Liver (tissue), 9 donors: ENCODE results near the gene ZC3HAV1. TPM values are rescaled to one million over a fixed set of nuclear protein-coding genes. Genes with fewer than 3 reads are reported as not detected.

ENCODE experiments used
- DNase-seq: peaks from one replicate; pipeline ENCODE4 v3.0.0-alpha.2; 2017; ENCODE audit warnings: low spot score
- H3K27ac ChIP-seq, 2 donors: one replicate each; pipeline ENCODE4 v1.7.0; 2013; ENCODE audit warnings: inconsistent platforms in 2 of 2, low read length in 2 of 2, control low read depth in 1 of 2, low read depth in 1 of 2, mild to moderate bottlenecking in 1 of 2
- H3K27me3 ChIP-seq, 4 donors: one replicate each; pipeline versions ENCODE4 v1.6.1 to v1.7.0; 2013; ENCODE audit warnings: low read length in 3 of 4, inconsistent platforms in 1 of 4, mild to moderate bottlenecking in 1 of 4, moderate library complexity in 1 of 4; ENCODE audit not compliant: control insufficient read depth in 4 of 4, insufficient read depth in 4 of 4
- H3K36me3 ChIP-seq, 4 donors: one replicate each; pipeline versions ENCODE4 v1.6.1 to v1.7.0; 2013; ENCODE audit warnings: low read length in 3 of 4, mild to moderate bottlenecking in 3 of 4, low read depth in 1 of 4, moderate library complexity in 1 of 4; ENCODE audit not compliant: control insufficient read depth in 4 of 4, insufficient read depth in 3 of 4
- H3K4me1 ChIP-seq, 4 donors: one replicate each; pipeline versions ENCODE4 v1.6.1 to v1.7.0; 2013; ENCODE audit warnings: low read length in 3 of 4, mild to moderate bottlenecking in 3 of 4, moderate library complexity in 1 of 4; ENCODE audit not compliant: control insufficient read depth in 4 of 4, insufficient read depth in 4 of 4
- H3K4me3 ChIP-seq, 3 donors: one replicate each; pipeline versions ENCODE4 v1.6.1 to v1.7.0; 2013; ENCODE audit warnings: low read length in 3 of 3, control low read depth in 1 of 3, low read depth in 1 of 3, mild to moderate bottlenecking in 1 of 3
- H3K9ac ChIP-seq, 2 donors: one replicate each; pipeline ENCODE4 v1.7.0; 2013; ENCODE audit warnings: low read length in 2 of 2, mild to moderate bottlenecking in 2 of 2, moderate library complexity in 2 of 2, control low read depth in 1 of 2, low read depth in 1 of 2
- H3K9me3 ChIP-seq, 4 donors: one replicate each; pipeline versions ENCODE4 v1.6.1 to v1.7.0; 2013; ENCODE audit warnings: low read length in 3 of 4; ENCODE audit not compliant: control insufficient read depth in 4 of 4
- EGR1 ChIP-seq, 2 donors: IDR thresholded peaks; 2 replicates each; pipeline ENCODE4 v1.6.1; 2016 to 2018; ENCODE audit warnings: antibody characterized with exemption in 2 of 2, low read depth in 2 of 2
- FOXA1 ChIP-seq: IDR thresholded peaks from 2 replicates; pipeline ENCODE4 v1.6.1; 2016; ENCODE audit warnings: antibody characterized with exemption
- FOXA2 ChIP-seq: IDR thresholded peaks from 2 replicates; pipeline ENCODE4 v1.6.1; 2016; ENCODE audit warnings: antibody characterized with exemption
- HNF4A ChIP-seq, 2 donors: conservative IDR thresholded peaks; 2 replicates each; pipeline ENCODE4 v1.6.1; 2016; ENCODE audit warnings: antibody characterized with exemption in 2 of 2, mild to moderate bottlenecking in 2 of 2
- HNF4G ChIP-seq: IDR thresholded peaks from 2 replicates; pipeline ENCODE4 v1.6.1; 2016; ENCODE audit warnings: antibody characterized with exemption
- JUND ChIP-seq, 2 donors: IDR thresholded peaks; 2 replicates each; pipeline ENCODE4 v1.6.1; 2016; ENCODE audit warnings: antibody characterized with exemption in 2 of 2
- NR2F2 ChIP-seq: IDR thresholded peaks from 2 replicates; pipeline ENCODE4 v1.6.1; 2016; ENCODE audit warnings: antibody characterized with exemption
- RAD21 ChIP-seq, 2 donors: IDR thresholded peaks; 2 replicates each; pipeline ENCODE4 v1.6.1; 2016; ENCODE audit warnings: antibody characterized with exemption in 2 of 2, mild to moderate bottlenecking in 2 of 2
- RXRA ChIP-seq, 2 donors: IDR thresholded peaks; 2 replicates each; pipeline ENCODE4 v1.6.1; 2017 to 2018; ENCODE audit warnings: antibody characterized with exemption in 2 of 2, mild to moderate bottlenecking in 1 of 2
- SP1 ChIP-seq: IDR thresholded peaks from 2 replicates; pipeline ENCODE4 v1.6.1; 2018; ENCODE audit warnings: antibody characterized with exemption, mild to moderate bottlenecking
- TAF1 ChIP-seq: conservative IDR thresholded peaks from 2 replicates; pipeline ENCODE4 v1.6.1; 2016; ENCODE audit warnings: antibody characterized with exemption, mild to moderate bottlenecking
- YY1 ChIP-seq: IDR thresholded peaks from 2 replicates; pipeline ENCODE4 v1.6.1; 2016; ENCODE audit warnings: antibody characterized with exemption, mild to moderate bottlenecking
- WGBS: extraction: QIAGEN DNeasy Blood & Tissue Kit; methylation state at CpG from one replicate; pipeline ENCODE4 v1.1.7; 2013; 5-methylcytosine and 5-hydroxymethylcytosine counted together
- polyA plus RNA-seq, 2 donors: library from polyadenylated mRNA; stranded (reverse) in 1 of 2; unstranded in 1 of 2; fragments of 200-250 nt in 1 of 2; fragments of >200 nt in 1 of 2; fragmentation: Nextera tagmentation in 1 of 2; extraction: Ambion mirVana in 1 of 2; gene quantifications; one replicate each; pipeline versions ENCODE4 v1.2.1 to v1.2.3, GENCODE V29; 2013 to 2015
- total RNA-seq, 2 donors: library from RNA; depleted of rRNA; stranded (reverse); fragments of >200 nt; gene quantifications; one replicate each; pipeline ENCODE4 v1.2.3, GENCODE V29; 2014
- TF ChIP-seq, protein P1 (sequence below): fragments of 150-350 bp; IDR thresholded peaks from 2 replicates; pipeline ENCODE4 v1.5.1; 2017; ENCODE audit warnings: improper control_type of control experiment, low read depth, low read length; ENCODE audit not compliant: missing input control
- TF ChIP-seq, protein P2 (sequence below): IDR thresholded peaks from 2 replicates; pipeline ENCODE4 v1.6.1; 2016; ENCODE audit warnings: antibody characterized with exemption
- TF ChIP-seq, protein P3 (sequence below): IDR thresholded peaks from 2 replicates; pipeline ENCODE4 v1.6.1; 2016; ENCODE audit warnings: antibody characterized with exemption
- TF ChIP-seq, protein P4 (sequence below): IDR thresholded peaks from 2 replicates; pipeline ENCODE4 v1.6.1; 2016; ENCODE audit warnings: antibody characterized with exemption
- TF ChIP-seq, protein P5 (sequence below): IDR thresholded peaks from 2 replicates; pipeline ENCODE4 v1.6.1; 2016; ENCODE audit warnings: antibody characterized with exemption, mild to moderate bottlenecking
- donor health status: healthy.
- donor health status: healthy.
- donor health status: healthy.
- donor health status: healthy.
- donor health status: healthy.

Gene ZC3HAV1
- total and polyA plus RNA-seq, 4 donors, result 6.6 to 40.5 (median 16.5) TPM

DNA sequence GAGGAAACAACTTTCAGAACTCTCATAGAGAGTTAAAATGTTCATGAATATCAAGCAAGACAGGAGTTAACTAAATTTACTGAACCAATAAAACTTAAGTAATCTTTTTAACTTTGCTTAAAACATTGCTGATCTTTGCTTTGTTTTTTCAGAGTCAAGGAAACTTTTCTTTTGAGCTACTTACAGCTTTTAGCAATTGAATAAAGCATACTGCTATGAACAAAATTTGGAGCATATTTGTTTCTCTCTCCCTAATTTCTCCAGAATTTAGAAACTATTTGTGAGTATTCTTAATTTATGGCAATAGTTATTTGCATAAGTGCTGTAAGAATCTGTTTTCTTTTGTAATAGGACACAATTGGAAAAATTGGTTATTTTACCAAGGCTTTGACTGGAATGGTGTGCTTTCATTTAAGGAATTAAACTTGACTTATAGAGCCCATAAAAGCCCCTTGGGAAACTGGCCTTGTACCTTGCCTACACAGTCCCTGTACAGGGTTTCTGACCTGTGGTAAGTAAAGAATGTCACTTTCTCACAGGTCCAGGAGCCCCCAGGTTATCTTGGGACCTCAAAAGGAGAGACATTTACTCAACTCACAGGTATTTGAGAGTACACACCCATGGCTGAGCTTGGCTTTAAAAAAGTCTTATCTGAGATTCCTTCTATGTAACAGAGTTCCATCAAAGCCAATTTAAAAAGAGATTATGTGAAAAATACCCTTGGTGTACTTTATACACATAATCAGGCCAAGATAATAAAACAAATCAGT is 105.0 kb downstream of the ZC3HAV1 start:
- H3K27ac ChIP-seq, result no peak overlapping the region
- H3K4me3 ChIP-seq, result no peak overlapping the region
- no peaks in the 10 kb centered on the region for H3K27me3 ChIP-seq
- no peaks in the 10 kb centered on the region for H3K9me3 ChIP-seq
- no peaks in the 10 kb centered on the region for H3K4me1 ChIP-seq
- H3K9ac ChIP-seq, result no peak overlapping the region
- H3K36me3 ChIP-seq, result no peaks in the 10 kb centered on the region
- DNase-seq, result no peak
- no peak for TF ChIP-seq JUND (IDR thresholded peaks at IDR 0.05)
- no peak for TF ChIP-seq HNF4G
- no peak for TF ChIP-seq TAF1
- TF ChIP-seq, protein P1, sequence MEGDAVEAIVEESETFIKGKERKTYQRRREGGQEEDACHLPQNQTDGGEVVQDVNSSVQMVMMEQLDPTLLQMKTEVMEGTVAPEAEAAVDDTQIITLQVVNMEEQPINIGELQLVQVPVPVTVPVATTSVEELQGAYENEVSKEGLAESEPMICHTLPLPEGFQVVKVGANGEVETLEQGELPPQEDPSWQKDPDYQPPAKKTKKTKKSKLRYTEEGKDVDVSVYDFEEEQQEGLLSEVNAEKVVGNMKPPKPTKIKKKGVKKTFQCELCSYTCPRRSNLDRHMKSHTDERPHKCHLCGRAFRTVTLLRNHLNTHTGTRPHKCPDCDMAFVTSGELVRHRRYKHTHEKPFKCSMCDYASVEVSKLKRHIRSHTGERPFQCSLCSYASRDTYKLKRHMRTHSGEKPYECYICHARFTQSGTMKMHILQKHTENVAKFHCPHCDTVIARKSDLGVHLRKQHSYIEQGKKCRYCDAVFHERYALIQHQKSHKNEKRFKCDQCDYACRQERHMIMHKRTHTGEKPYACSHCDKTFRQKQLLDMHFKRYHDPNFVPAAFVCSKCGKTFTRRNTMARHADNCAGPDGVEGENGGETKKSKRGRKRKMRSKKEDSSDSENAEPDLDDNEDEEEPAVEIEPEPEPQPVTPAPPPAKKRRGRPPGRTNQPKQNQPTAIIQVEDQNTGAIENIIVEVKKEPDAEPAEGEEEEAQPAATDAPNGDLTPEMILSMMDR, result no peak
- no peak for TF ChIP-seq YY1
- TF ChIP-seq, protein P2, sequence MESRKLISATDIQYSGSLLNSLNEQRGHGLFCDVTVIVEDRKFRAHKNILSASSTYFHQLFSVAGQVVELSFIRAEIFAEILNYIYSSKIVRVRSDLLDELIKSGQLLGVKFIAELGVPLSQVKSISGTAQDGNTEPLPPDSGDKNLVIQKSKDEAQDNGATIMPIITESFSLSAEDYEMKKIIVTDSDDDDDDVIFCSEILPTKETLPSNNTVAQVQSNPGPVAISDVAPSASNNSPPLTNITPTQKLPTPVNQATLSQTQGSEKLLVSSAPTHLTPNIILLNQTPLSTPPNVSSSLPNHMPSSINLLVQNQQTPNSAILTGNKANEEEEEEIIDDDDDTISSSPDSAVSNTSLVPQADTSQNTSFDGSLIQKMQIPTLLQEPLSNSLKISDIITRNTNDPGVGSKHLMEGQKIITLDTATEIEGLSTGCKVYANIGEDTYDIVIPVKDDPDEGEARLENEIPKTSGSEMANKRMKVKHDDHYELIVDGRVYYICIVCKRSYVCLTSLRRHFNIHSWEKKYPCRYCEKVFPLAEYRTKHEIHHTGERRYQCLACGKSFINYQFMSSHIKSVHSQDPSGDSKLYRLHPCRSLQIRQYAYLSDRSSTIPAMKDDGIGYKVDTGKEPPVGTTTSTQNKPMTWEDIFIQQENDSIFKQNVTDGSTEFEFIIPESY, result no peak
- TF ChIP-seq, protein P3, sequence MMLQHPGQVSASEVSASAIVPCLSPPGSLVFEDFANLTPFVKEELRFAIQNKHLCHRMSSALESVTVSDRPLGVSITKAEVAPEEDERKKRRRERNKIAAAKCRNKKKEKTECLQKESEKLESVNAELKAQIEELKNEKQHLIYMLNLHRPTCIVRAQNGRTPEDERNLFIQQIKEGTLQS, result no peak
- TF ChIP-seq, protein P4, sequence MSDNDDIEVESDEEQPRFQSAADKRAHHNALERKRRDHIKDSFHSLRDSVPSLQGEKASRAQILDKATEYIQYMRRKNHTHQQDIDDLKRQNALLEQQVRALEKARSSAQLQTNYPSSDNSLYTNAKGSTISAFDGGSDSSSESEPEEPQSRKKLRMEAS, result no peak
- TF ChIP-seq FOXA2, result no peak
- no peak for TF ChIP-seq RXRA (IDR thresholded peaks at IDR 0.05)

DNA sequence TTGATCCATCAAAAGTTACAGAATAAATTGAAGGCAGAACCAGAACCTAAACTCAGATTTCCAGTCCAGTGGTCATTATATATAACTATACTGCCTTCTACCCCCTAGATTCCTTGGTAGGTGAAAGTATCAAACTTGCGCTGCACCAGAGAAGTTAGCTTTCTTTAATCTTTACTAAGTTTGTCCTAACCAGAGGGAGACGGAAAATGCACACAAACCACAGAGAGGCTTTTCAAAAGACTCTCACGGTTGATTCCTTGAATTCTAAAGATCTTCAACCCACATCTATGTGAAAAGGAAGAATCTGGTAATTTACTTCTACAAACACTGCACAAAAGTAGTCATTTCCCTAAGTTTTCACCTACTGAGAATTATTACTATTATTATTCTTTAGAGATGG is 110.1 kb downstream of the ZC3HAV1 start:
- 87% methylated on average over 3 of the region's 3 CpGs for WGBS
- no peak overlapping the region for H3K9ac ChIP-seq
- no peaks in the 10 kb centered on the region for H3K9me3 ChIP-seq
- H3K27ac ChIP-seq, result no peak overlapping the region
- no peak for DNase-seq
- TF ChIP-seq, protein P1, result no peak
- TF ChIP-seq, protein P3, result no peak
- no peak for TF ChIP-seq HNF4A (conservative IDR thresholded peaks at IDR 0.05)
- TF ChIP-seq, protein P4, result no peak
- TF ChIP-seq EGR1 (IDR thresholded peaks at IDR 0.05; ENCODE audit: low read depth in 2 of 2), result no peak
- TF ChIP-seq FOXA1, result no peak
- no peak for TF ChIP-seq FOXA2
- TF ChIP-seq TAF1, result no peak
- TF ChIP-seq, protein P5, sequence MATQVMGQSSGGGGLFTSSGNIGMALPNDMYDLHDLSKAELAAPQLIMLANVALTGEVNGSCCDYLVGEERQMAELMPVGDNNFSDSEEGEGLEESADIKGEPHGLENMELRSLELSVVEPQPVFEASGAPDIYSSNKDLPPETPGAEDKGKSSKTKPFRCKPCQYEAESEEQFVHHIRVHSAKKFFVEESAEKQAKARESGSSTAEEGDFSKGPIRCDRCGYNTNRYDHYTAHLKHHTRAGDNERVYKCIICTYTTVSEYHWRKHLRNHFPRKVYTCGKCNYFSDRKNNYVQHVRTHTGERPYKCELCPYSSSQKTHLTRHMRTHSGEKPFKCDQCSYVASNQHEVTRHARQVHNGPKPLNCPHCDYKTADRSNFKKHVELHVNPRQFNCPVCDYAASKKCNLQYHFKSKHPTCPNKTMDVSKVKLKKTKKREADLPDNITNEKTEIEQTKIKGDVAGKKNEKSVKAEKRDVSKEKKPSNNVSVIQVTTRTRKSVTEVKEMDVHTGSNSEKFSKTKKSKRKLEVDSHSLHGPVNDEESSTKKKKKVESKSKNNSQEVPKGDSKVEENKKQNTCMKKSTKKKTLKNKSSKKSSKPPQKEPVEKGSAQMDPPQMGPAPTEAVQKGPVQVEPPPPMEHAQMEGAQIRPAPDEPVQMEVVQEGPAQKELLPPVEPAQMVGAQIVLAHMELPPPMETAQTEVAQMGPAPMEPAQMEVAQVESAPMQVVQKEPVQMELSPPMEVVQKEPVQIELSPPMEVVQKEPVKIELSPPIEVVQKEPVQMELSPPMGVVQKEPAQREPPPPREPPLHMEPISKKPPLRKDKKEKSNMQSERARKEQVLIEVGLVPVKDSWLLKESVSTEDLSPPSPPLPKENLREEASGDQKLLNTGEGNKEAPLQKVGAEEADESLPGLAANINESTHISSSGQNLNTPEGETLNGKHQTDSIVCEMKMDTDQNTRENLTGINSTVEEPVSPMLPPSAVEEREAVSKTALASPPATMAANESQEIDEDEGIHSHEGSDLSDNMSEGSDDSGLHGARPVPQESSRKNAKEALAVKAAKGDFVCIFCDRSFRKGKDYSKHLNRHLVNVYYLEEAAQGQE, result no peak
- TF ChIP-seq SP1, result no peak
- TF ChIP-seq NR2F2, result no peak
- no peak for TF ChIP-seq YY1
- TF ChIP-seq HNF4G, result no peak
- TF ChIP-seq RXRA (IDR thresholded peaks at IDR 0.05), result no peak
- no peak for TF ChIP-seq RAD21 (IDR thresholded peaks at IDR 0.05)
- TF ChIP-seq, protein P2, result no peak
- no peaks in the 10 kb centered on the region for H3K36me3 ChIP-seq
- no peaks in the 10 kb centered on the region for H3K27me3 ChIP-seq
- H3K4me3 ChIP-seq, result no peak overlapping the region
- no peaks in the 10 kb centered on the region for H3K4me1 ChIP-seq
